Lower leg skin (tissue), 3 donors: ENCODE results near the gene GDF9.

Experiments used
- POLR2A ChIP-seq, 2 donors: fragments of 450-650 bp; IDR thresholded peaks; one replicate each; pipeline ENCODE4 v1.6.1; 2016 to 2017; ENCODE audit warnings: antibody characterized with exemption in 2 of 2, mild to moderate bottlenecking in 1 of 2, moderate library complexity in 1 of 2
- TF ChIP-seq, protein P1 (sequence below), 3 donors: fragments of 450-650 bp; IDR thresholded peaks; one replicate each; pipeline ENCODE4 v1.5.1; 2016; ENCODE audit warnings: antibody characterized with exemption in 3 of 3, mild to moderate bottlenecking in 3 of 3, moderate library complexity in 2 of 3

DNA sequence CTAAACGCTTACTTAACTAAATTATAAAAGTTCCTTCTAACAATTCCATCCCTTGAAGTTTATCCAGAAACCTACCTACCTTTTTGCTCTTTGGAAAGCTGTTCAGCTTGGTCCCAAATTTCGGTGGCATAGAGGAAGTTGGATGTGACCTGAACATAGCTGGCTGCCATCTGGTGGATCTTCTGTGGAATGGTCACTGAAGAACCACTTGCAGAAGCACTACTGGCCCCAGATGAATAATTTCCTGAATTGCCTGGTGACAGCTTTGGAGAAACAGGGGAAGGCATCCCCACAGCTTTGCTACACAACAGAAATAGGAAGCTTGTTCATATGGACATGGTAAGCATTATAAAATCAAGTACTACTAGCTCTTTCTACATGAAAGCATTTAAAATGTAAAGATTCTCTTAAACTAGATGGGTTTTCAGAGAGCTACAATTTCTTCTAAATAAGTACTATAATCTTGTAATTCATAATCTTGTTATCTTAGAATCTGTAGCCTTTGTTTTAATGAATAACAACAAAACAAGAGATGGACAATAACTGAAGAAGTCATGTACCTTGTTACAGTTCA is 17.1 kb upstream of the GDF9 start:
- TF ChIP-seq, protein P1, sequence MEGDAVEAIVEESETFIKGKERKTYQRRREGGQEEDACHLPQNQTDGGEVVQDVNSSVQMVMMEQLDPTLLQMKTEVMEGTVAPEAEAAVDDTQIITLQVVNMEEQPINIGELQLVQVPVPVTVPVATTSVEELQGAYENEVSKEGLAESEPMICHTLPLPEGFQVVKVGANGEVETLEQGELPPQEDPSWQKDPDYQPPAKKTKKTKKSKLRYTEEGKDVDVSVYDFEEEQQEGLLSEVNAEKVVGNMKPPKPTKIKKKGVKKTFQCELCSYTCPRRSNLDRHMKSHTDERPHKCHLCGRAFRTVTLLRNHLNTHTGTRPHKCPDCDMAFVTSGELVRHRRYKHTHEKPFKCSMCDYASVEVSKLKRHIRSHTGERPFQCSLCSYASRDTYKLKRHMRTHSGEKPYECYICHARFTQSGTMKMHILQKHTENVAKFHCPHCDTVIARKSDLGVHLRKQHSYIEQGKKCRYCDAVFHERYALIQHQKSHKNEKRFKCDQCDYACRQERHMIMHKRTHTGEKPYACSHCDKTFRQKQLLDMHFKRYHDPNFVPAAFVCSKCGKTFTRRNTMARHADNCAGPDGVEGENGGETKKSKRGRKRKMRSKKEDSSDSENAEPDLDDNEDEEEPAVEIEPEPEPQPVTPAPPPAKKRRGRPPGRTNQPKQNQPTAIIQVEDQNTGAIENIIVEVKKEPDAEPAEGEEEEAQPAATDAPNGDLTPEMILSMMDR (IDR thresholded peaks at IDR 0.05), result no peak
- no peak for TF ChIP-seq POLR2A (IDR thresholded peaks at IDR 0.05)
